Measurements from ENCODE around the gene SIK1.

GRCh38 chr21:43375006-43375836 lies 51.7 kb downstream of the SIK1 start:
- TF ChIP-seq CTCF (IDR thresholded peaks at IDR 0.05; ENCODE audit: low read depth, low read length), result no peak
- TF ChIP-seq POLR2A (IDR thresholded peaks at IDR 0.05; ENCODE audit: extremely low read depth, insufficient read length), result no peak
- no peak for TF ChIP-seq MYC (IDR thresholded peaks at IDR 0.05; ENCODE audit: low read depth, low read length)
- TF ChIP-seq MAX (IDR thresholded peaks at IDR 0.05; ENCODE audit: low read depth, low read length), result no peak
